Measurements from ENCODE around the gene AUP1. TPM values are rescaled to one million over a fixed set of nuclear protein-coding genes. Genes with fewer than 3 reads are reported as not detected.

AUP1 gene
- total and polyA plus RNA-seq, 2 donors (not counting 3 experiments of a cell fraction or from before 2014, with no cell fraction given): 103 to 187 TPM

- Histone ChIP-seq H3K9ac (replicated peaks; ENCODE audit: extremely low read depth, insufficient read depth, low read length) (no peak overlapping the region), H3K27me3 (ENCODE audit: control insufficient read depth in 2 of 2, insufficient read depth in 2 of 2, low read length in 2 of 2) (peaks cover 12 to 16% of the 10 kb centered on the region in 2 experiments), H3K27ac (ENCODE audit: insufficient read depth, low read depth, low read length) (no peak overlapping the region), H3K9me1 (replicated peaks; ENCODE audit: control insufficient read depth, extremely low read depth, insufficient read depth, low read length) (no peaks in the 10 kb centered on the region), H3K9me3 (replicated peaks; ENCODE audit: control insufficient read depth, insufficient read depth, low read length) (no peaks in the 10 kb centered on the region), H3K4me2 (ENCODE audit: insufficient read depth, low read length) (no peak overlapping the region), H3K79me2 (ENCODE audit: control insufficient read depth, insufficient read depth, low read length) (no peaks in the 10 kb centered on the region), H4K20me1 (replicated peaks; ENCODE audit: control insufficient read depth, extremely low read depth, insufficient read depth, low read length) (no peaks in the 10 kb centered on the region), H3K4me3 (replicated peaks in 1 of 3; ENCODE audit: insufficient read depth in 1 of 3, low read depth in 1 of 3, low read length in 3 of 3) (no peak overlapping the region), H3K36me3 (ENCODE audit: control insufficient read depth in 2 of 2, extremely low read depth in 1 of 2, insufficient read depth in 2 of 2, low read length in 2 of 2) (no peaks in the 10 kb centered on the region), H3K4me1 (ENCODE audit: control insufficient read depth, extremely low read depth, insufficient read depth, low read length) (peaks cover 7% of the 10 kb centered on the region), H2AFZ (ENCODE audit: low read depth, low read length) (no peak overlapping the region)
- dilution Hi-C loops (cut with MboI; ENCODE audit: extremely low pct_ligation_motif_present, low sequenced_read_pairs): no loop called here
- ChIA-PET CTCF (no interaction called here), POLR2A (no interaction called here)
- no peak for DNase-seq (ENCODE audit: low read depth, low spot score)
- no peak for FAIRE-seq
- intact Hi-C loops (cut with micrococcal nuclease): no loop called here
- no TSS peak for BruUV-seq (replicated peaks)
- TF ChIP-seq JUN (IDR thresholded peaks at IDR 0.05; ENCODE audit: borderline replicate concordance, insufficient read depth, insufficient read length, low read depth): no peak
- no peak for TF ChIP-seq GATA2 (IDR thresholded peaks at IDR 0.05; ENCODE audit: insufficient read depth, insufficient read length, low read depth, low read length)
- TF ChIP-seq MYC (IDR thresholded peaks at IDR 0.05; ENCODE audit: low read depth, low read length): no peak
- TF ChIP-seq MAX (IDR thresholded peaks at IDR 0.05; ENCODE audit: insufficient read depth, insufficient read length): no peak
- no peak for TF ChIP-seq CTCF (IDR thresholded peaks at IDR 0.05; ENCODE audit: extremely low read depth in 1 of 2, insufficient read depth in 1 of 2, low read depth in 1 of 2, low read length in 2 of 2)
- TF ChIP-seq POLR2A (IDR thresholded peaks at IDR 0.05; ENCODE audit: low read depth, low read length): no peak
These were observed 42.8 kb upstream of the AUP1 start for GRCh38 chr2:74572178-74572925.

Data from endothelial cell of umbilical vein (primary cell).